BLaER1 treated with 17β-estradiol and CSF1 and Interleukin-3, amounts not matched to agents 10 nM and 100 nM (cell line): ENCODE results near the gene PRR20G.

Source experiments
- H3K27ac ChIP-seq, 11 experiments: shearing (Covaris generic); formaldehyde crosslinking; 2 replicates each; pipeline ENCODE4 v1.8.1; 2022
- H3K27me3 ChIP-seq, 11 experiments: shearing (Covaris generic); formaldehyde crosslinking; 2 replicates each; pipeline ENCODE4 v1.8.1; 2022
- H3K36me3 ChIP-seq, 11 experiments: shearing (Covaris generic); formaldehyde crosslinking; 2 replicates each; pipeline ENCODE4 v1.8.1; 2022
- H3K4me1 ChIP-seq, 10 experiments: shearing (Covaris generic); formaldehyde crosslinking; 2 replicates each; pipeline ENCODE4 v1.8.1; 2022
- H3K4me2 ChIP-seq, 11 experiments: shearing (Covaris generic); formaldehyde crosslinking; 2 replicates each; pipeline ENCODE4 v1.8.1; 2022
- H3K4me3 ChIP-seq, 10 experiments: shearing (Covaris generic); formaldehyde crosslinking; 2 replicates each; pipeline ENCODE4 v1.8.1; 2022
- H3K9ac ChIP-seq, 11 experiments: shearing (Covaris generic); formaldehyde crosslinking; 2 replicates each; pipeline ENCODE4 v1.8.1; 2022
- H3K9me3 ChIP-seq, 11 experiments: shearing (Covaris generic); formaldehyde crosslinking; replicated peaks in 1 of 11; 2 replicates each; pipeline ENCODE4 v1.8.1; 2022
- H4K20me1 ChIP-seq, 11 experiments: shearing (Covaris generic); formaldehyde crosslinking; 2 replicates each; pipeline ENCODE4 v1.8.1; 2022
- Cebpa-rat ChIP-seq, 11 experiments: shearing (Covaris generic); IDR thresholded peaks; 2 replicates each; pipeline ENCODE4 v1.8.1; 2022

Gene PRR20G

DNA sequence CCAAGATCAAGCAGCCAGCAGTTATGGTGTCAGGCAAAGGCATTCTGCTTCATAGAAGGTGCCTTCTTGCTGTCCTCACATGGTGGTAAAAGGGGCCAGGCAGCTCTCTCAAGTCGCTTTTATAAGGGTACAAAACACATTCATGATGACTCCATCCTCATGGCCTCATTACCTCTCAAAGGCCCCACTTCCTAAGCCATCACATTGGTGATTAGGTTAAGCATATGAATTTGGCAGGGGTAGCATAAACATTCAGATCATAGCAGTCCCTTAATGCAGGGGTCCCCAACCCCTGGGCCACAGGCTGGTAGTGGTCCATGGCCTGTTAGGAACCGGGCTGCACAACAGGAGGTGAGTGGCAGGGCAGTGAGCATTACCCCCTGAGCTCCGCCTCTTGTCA lies 52.1 kb downstream of the PRR20G start:
- H4K20me1 ChIP-seq, result no peaks in the 10 kb centered on the region
- no peak overlapping the region for H3K4me2 ChIP-seq
- H3K9me3 ChIP-seq, result peaks cover 0 to 15% (median 3%) of the 10 kb centered on the region in 11 experiments; a peak in 12 of 22 replicates
- H3K27ac ChIP-seq, result no peak overlapping the region
- no peaks in the 10 kb centered on the region for H3K27me3 ChIP-seq
- H3K4me3 ChIP-seq, result no peak overlapping the region
- no peaks in the 10 kb centered on the region for H3K4me1 ChIP-seq
- H3K36me3 ChIP-seq, result no peaks in the 10 kb centered on the region
- TF ChIP-seq Cebpa-rat (IDR thresholded peaks at IDR 0.05), result no peak
- no peak overlapping the region for H3K9ac ChIP-seq

DNA sequence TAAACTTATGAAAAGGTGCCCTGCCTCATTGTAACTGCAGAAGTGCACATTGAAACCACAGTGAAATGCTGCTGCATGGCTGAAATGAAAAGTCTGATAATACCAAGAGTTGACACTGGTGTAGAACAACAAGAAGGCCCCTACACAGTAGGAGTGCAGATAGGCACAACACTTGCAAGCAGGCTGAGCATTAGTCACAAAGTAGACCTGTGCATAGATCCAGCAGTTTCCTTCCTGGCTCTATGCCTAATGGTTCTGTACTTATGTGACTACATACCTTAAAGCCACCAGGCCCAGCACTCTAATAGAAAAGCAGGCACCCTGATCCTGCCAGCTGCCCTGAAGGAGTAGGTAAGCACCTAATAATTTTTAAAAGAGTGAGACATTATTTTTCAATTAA lies 53.1 kb downstream of the PRR20G start:
- H4K20me1 ChIP-seq, result no peaks in the 10 kb centered on the region
- H3K27ac ChIP-seq, result no peak overlapping the region
- H3K9ac ChIP-seq, result no peak overlapping the region
- H3K4me2 ChIP-seq, result no peak overlapping the region
- H3K27me3 ChIP-seq, result no peaks in the 10 kb centered on the region
- H3K9me3 ChIP-seq, result peaks cover 0 to 13% (median 3%) of the 10 kb centered on the region in 11 experiments; a peak in 11 of 22 replicates
- TF ChIP-seq Cebpa-rat (IDR thresholded peaks at IDR 0.05), result no peak
- H3K36me3 ChIP-seq, result no peaks in the 10 kb centered on the region
- no peak overlapping the region for H3K4me3 ChIP-seq
- H3K4me1 ChIP-seq, result no peaks in the 10 kb centered on the region
